OCI-LY7 (cell line): ENCODE data around the gene MOV10.

Experiments used
- CTCF ChIP-seq: fragments of 200-600 bp; sonication (generic); conservative IDR thresholded peaks from 2 replicates; pipeline ENCODE4 v1.5.1; 2014; ENCODE audit warnings: mild to moderate bottlenecking, antibody characterized with exemption, low read length, moderate library complexity, mixed read lengths
- EZH2phosphoT487 ChIP-seq: fragments of 200-600 bp; sonication (generic); IDR thresholded peaks from 2 replicates; pipeline ENCODE4 v1.6.1; 2018; ENCODE audit warnings: low read depth, borderline replicate concordance, mild to moderate bottlenecking, mixed run types, antibody characterized with exemption, low read length, moderate library complexity, mixed read lengths

GRCh38 chr1:112694363-112694929 is 20.0 kb downstream of the MOV10 start:
- TF ChIP-seq CTCF (no peak), EZH2phosphoT487 (no peak)
